ENCODE measurements around the gene YPEL3.
A peak's percentile ranks its signal among the peaks of the same experiment; 100 is the strongest.
"Not testable (repeated sequence)": the region's sequence is repeated elsewhere in the genome, so short reads cannot be mapped to it uniquely, and the experiment has no call there.

Gene YPEL3

DNA sequence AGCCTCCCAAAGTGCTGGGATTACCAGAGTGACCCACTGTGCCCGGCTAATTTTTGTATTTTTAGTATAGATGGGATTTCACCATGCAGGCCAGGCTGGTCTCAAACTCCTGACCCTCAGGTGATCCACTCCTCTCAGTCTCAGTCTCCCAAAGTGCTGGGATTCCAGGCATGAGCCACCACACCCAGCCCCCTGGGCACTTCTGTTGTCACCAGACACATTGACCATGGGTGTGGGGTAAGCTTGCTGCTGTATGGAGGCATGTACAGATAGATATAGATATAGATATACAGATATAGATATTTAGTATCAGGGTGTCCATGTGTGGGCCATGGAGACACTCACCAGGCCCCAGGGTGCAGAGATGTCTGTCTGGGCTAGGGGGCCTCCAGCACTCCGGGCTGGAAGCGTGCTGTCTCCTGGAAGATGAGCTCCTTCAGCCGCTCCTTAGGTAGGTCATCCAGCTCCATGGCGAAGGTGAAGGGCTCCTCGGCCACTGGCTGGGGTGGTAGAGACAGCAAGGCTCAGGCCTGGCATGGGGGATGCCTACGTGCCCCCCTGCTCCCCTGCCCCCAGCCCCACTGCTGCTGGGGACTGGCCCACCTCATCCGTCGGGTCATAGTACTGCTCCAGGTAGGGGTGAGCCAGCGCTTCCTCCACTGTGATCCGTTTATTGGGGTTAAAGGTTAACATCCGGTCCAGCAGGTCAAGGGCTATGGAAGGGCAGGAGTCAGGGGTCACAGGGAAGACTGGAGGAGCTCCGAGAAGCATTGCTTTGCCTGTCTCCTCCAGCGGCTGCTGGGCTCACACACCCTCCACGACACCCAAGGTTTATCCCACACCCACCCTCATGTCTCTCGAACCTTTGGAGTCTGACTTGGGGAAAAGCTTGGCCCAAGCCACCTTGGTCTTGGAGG, 20.5 kb upstream of the YPEL3 start:
- DNase-seq = no peak

DNA sequence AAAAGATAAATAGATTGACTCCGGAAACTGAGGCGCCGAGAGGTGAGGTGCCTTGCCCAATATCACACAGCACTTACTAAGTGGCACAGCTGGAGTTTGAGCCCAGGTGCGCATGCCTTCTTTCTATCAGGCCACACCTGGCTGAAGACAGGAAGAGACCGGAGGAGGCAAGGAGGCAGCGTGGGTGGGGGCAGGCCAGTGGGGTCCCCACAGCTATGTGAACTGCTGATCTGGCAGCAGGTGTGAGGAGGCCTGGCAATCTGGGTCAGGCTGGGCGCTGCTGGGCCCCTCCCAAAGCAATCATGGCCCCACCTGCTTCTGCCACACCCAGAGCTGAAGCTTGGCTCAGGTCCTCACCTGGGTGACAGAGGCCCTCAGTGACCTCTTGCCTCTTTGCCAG, 19.2 kb upstream of the YPEL3 start:
- no peak for DNase-seq

DNA sequence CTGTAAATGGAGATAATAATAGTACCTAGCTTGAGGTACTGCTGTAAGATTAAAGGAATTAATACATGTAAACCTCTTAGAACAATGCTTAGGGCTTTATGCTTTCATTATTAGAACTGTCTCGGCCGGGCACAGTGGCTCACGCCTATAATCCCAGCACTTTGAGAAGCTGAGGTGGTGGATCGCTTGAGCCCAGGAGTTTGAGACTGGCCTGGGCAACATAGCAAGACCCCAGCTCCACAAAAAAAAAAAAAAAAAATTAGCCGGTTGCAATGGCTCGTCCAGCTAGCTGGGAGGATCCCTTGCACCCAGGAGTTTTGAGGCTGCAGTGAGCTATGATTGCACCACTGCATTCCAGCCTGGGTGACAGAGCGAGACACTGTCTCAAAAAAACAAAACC, 18.8 kb upstream of the YPEL3 start:
- DNase-seq = not testable (repeated sequence)

DNA sequence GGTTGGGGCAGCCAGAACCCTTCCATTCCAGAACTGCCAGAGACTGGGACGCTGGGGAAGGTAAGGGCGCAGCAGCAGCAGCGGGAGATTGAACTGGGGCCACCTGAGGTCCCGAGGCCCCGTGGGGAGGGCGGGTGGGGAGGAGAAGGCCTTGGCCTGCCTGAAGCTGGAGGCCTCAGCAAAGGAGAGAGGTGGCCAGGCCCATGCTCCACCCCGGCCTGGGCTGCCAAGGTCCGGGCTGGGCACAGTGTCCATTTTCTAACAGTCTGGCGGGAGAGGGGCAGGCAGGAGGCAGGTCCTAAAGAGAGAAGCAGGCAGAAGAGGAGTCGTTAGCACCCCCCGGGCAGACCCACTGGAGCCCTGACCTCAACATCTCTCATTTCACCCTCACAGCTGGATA, 18.4 kb upstream of the YPEL3 start:
- no peak for DNase-seq

DNA sequence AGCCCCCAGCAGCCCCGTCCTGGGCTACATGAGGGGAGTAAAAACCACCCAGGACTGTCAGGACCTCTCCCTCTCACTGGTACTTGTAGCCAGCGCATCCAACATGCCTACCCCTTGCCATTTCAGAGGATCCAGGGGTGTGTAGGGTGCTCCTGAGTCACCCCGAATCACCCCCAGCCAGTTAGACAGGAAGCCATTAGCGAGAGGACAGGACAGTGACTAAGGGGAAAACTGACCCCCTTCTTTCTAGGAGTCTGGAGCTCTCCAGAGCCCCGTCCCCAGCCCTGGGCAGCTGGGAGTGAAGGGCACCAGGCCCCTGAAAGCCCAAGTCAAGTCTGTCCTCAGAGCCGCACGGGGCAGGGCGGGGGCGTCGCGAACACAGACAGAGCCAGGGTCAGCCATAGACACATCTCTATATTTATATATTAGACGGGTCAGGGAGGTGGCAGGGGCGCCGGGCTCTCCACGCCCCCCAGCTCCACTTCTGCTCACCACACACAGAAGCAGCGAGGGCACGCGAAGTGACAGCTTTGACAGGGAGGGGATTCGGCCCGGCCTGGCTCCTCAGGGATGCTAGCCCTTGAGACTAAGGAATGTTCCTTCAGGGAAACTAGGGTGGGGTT, 17.8 kb upstream of the YPEL3 start:
- DNase-seq = no peak

DNA sequence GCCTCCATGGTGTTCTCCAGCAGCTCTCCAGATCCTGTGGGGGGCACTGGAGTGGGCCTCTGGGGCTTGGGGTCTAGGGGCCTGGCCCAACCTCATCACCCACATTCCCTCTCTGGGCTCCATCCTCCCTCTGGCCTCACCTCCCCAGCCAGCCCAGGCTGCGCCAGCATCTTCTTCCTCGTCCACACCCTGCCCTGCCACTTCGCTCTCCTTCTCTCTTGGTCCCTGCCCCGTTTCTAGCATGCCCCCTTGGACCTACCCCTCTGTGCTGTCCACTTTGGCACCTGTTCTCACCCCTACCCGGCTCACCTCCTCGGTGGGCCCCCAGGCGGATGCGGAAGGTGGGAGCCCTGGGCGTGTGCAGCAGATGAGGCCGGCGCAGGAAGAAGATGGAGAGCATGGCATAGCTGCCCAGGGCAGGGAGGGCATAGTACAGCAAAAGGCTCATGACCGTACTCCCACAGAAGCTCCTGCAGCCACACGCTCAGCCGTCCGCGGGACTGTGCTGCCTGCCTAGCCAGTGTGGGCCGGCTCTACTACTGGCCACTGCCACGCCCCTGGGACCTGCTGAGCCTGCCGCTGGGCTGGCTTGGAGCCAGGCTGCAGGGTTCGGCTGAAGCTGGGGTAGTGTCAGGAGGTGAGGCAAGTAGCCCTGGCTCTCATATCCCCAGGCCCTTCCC, 17.2 kb upstream of the YPEL3 start, which contains the start of gene GDPD3:
TSS of gene GDPD3 (minus strand) at position 507 of the 680 bp plus-strand sequence. CDS start at position 448, 59 bp downstream.
- DNase-seq = no peak

DNA sequence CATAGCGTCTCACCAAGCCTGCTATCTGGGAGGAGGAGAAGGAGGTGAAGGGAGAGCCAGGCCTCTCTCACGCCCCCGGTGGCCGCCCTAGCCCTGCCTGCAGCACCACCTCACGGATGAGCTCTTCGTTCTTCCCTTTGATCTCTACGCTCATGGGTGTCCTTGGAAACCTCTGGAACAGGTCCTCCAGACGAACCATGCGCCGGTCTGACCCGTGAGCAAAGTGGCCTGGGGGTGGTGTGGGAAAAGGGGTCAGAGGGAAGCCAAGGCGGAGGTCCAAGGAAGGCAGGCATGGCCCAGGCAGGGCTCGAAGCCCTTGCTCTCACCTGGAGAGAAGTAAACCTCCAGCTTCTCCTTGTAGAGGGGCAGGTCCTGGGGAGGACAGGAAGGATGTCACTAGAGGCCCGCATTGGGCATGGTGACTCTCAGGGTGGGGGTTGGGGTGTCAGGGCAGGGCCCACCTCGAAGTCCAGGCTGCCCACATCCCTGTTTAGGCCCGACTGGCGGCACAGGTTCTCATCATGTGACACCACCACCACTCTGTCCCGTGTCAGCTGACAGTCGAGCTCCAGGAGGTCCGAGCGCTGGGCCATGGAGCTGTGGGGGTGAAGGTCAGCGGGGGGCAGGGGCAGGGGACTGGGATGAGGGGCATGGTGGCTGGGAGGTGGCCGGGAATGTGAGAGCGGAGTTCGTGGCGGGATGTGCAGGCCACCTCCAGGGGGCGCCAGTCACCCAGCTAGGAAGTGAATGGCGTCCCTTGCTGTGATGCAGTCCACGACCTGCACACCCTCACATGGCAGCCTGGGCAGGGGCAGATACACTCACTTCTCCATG, 16.4 kb upstream of the YPEL3 start:
- no peak for DNase-seq

DNA sequence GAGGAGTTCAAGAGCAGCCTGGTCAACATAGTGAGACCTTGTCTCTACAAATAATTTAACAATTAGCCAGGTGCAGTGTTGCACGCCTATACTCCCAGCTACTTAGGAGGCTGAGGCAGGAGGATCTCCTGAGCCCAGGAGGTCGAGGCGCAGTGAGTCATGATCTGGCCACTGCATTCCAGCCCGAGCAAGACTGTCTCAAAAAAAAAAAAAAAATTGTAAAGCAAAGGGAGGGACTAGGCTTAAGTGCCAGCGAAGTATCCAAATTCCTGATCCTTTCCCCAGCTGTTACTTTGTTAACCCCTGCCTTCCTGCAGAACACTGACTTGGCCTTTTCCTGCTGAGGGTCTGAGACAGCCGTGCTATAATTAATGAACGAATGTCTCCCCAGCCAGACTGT, 14.6 kb upstream of the YPEL3 start:
- DNase-seq = no peak

DNA sequence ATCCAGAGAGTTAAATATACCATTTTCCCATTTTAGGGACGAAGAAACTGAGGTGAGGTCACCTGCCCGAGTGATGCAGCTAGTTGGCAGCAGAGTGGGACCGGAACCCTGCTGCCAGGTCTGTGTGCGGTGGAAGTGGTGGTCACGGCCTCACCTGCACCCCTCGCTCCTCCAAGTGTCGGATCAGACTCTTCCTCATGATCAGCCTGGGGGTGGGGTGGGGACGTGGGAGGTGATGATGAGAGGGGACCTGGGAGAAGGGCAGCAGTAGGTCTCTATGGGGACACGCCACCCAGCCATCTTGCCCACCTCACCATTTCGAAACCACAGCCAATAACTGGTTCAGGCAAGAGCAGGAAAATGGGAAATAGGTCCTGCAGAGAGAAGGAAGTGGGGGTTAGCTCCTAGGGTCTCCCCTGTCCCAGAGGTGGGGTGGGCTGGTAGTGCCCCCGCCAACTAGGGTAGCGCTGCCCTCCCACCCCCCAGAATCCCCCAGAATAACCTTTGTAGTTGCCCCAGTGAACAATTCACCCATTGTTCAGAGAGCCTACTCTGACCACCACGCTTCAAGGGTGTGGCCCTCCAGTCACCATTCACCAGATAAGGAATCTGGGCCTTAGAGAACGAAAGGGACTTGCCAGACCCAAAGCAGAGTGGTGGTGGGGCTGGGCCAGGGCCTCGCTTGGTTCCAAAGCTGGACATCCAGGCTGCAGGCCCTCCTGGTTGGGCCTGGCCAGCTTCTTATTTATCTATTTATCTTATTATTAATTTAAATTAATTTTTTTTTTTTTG, 12.2 kb upstream of the YPEL3 start:
- DNase-seq = no peak

DNA sequence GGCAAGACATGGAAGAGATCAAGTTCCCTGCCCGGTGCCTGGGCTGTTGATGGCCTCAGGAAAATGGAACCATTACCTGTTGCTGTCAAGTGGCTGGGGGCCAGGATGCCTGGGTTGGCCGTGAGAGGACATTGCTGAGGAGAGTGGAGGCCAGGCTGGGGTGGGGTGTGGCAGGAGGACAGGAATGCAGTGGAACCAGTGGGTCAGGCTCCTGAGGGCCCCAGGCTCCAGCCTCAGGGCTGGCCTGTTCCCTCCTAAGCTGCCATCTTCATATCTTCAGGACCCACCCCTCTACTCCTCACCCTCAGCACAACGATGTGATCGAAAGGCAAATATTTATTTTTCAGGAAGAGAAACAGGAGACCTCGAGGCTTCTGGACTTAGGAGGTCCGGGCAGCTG, 8.5 kb upstream of the YPEL3 start:
- no peak for DNase-seq

DNA sequence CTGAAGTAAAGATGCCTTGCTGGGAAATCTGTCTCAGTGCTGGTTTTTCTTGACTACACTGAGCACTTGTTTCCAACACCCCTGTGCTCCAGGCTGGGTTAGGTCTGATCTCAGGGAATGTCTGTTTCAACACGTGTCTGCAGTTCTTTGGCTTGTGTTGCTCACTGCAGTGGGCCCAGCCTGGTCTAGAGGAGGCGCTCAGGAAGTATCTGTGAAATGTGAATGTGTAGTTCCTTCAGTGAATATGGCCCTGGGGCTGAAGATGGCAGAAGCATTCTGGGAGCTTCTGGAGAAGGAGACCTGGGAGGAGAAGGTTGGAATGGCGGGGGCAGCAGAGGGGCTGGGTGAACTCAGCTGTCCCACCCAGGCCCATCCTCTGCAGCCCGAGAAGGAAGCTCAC, 8.1 kb upstream of the YPEL3 start:
- DNase-seq = no peak

DNA sequence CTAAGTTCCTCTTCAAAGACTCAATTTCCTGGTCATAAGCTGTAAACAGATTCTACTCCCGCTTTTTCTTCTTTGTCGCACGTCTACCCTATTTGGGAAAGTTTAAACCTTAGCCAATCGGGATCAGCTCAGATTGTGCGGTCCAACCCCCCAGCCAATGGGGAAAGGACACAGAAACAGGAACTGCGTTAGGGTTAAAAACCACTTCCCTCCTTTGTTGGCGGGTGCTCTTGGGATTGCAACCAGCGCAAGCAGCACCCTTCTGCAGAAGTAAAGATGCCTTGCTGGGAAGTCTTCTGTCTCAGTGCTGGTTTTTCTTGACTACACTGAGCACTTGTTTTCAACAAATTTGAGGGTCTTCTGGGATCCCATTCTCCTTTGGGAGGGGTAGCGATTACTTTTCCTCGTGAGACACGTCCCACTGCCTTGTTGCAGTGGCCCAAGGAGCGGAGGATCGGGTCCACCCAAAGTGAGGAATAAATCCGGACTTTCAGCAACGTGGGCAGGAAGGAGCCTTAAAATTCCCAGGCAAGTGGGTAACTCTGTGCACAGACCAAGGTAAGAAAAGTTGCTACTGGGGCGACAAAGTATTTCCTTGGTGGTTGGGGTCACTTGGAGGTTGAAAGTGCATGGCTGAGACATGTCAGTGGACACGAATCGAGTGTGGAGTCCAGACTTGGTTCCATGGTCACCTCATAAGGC, 1.0 kb upstream of the YPEL3 start:
- DNase-seq = no peak

DNA sequence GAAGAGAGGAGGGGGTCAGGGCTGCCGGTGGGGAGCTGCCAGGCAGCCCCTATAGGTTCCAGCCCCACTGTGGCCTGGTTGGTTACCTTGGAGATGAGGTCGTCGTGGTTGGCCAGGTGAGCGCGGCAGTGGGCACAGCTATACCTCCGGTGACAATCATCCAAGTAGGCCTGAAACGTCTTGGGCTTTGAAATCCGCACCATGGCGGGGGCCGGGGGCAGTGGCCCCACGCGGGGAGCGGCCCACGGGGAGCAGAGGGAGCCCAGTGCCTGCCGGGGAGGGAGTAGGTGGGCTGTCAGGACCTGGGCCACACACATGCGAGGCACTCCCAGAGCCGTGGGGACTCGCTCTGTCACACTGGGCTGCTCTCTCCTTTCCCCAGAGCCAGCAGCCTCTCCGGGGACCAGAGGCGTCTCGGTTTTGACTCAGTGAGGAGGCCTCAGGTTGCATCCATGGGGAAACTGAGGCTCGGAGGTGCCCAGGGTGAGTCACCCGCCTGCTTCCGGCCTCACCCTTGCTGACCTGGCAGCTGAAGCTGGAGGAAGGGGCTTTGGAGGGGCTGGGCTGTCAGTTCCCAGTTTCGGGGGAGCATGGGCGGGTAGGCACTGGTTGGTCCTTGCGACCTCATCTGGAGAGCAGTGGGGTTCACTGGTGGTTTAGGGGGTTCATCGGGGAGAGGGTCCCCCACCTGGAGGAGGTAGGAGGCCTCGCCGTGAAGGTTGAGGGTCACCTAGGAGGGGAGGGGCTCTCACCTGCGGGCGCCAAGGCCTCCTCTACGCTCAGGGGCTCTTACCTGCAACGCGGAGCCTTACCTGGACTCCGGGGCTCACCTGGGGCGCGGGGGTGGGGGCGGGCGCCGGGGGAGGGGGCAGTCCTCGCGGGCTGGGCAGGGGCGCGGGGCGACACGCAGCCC, 591 bp downstream of the YPEL3 start:
- DNase-seq = no peak

DNA sequence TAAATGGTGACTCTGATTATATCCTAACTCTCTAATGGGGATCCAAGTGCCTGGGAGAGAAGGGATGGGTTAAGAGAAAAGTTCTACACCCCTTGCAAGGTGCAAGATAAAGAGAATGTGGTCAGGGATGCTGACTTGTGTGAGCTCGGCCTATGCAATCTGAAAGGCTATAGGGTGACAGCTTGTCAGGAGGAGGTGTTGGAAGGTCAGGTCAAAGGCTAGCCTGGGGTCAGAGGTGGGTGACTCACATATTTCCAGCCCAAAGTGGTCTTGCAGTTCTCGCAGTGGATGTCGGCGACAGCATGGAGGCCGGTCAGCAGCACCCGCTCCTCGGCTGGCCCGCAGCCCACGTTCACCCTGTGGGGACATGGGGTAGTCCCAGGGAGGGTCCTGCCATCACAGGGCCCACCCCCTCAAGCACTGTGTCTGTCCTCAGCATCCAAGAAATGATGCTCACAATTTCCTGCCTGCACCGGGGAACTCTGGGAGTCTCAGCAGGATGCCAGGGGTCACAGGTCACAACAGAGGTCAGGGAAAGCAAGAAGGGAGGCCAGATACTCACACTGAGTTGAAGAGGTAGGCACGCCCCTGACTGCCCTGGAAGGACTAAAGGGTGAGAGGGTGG, 1.4 kb downstream of the YPEL3 start:
- DNase-seq = no peak

DNA sequence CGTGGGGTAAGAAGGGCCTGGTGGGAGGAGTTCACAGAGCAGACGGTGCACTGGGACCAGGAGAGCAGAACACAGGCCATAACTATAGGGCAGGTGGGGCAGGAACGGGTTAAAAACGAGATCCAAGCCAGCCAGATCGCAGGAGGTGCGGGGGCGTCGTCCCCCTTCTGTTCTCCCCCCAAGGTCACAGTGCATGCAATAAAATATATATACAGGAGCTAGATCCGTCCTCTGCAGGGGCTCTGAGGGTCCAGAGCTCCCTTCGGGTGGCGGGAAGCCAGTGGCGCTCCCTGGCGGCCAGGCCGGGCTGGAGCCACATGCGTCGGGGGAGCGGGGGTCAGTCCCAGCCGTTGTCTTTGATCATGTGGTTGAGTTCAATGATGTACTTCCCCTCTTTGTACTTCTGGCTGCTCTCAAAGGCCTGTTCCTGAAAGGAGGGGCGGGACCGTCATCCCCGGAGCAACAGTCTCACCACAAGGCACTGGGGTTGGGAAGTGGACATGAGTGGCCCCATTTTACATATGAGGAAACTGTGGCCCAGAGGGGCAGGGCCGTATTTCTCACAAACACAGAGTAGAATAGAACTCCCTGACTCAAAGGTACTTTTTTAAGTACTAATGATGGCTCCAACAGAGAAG, 3.5 kb downstream of the YPEL3 start:
- no peak for DNase-seq

DNA sequence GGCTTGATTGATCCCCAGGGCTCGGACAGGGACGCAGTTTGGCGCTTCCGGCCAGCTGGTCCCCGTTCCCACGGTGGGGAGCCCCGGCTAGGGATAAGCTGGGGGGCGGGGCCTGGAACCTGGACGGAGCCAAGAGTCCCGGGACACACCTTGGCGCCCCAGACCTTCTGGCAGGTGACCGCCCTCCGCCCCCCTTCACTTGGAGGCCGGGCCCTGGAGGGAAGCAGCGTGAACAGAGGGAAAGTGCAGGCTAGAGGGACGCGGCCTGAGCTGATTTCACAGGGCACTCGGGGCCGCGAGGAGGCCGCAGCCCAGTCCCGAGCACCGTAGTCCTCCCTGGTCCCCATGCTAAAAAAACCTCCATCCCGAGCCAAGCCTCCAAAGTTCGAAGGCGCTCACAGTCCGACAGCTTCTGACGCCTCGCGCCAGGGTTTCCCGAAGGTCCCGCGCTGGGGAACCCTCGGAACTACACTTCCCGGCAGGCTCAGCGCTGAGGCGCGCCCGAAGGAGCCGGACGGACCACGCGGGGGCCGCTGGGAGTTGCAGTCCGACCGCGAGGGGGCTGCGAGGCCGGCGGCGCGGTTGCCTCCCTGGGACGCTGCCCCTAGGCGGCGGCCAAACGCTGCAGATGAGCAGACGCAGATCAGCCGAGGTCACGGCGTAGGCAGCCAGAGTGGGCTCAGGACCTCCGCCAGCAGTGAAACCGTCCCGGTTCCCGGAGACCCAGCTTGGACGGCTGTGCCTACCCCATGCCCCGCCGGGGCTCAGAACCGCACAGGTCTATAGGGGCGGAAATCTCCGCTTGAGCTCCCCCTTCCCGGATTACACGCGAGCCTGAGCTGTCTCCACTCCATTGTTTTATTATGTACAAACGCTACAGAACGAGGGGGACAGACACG, 4.3 kb downstream of the YPEL3 start, which contains the start of gene TBX6:
TSS of gene TBX6 (minus strand) at position 451 of the 899 bp plus-strand sequence. CDS start 731 bp downstream, outside the sequence.
- DNase-seq = peak; percentile 87

DNA sequence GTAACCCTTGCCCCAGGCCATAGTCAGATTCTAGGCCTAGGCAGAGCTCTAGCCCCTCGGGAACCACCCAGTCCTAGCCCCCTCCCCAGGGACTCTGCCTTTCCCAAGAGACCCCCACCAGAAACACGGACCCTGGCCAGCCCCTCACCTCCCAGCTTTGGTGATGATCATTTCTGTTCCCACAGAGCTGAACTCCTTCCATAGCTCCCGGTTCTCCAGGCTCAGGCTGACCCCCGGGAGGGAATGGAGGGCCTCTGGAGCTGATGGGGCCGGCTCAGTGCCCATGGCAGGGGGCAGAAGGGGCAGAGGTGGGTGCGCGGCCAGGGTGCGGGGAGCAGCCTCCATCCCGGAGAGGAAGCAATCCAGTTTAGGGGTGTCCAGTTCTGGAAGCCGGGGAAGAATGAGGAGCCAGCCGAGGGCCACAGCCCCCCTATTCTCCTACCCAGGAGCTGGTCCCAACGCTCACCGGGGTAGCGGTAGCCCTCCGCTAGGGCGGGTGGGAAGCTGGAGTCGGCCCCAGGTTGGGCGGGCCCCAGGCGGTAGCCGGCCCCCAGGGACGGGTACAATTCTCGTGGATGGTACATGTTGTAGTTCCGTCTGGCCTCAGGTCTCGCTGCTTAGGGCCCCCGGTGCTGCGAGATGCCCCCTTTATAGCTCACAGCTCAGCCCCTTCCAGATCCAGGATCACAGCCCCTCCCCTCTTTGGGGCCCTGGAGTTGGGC, 5.2 kb downstream of the YPEL3 start:
- DNase-seq = no peak
